Activated CD4-positive, alpha-beta T cell treated with anti-CD3 and anti-CD28 coated beads, Interleukin-2, amount 10 ng/mL, durations not matched to agents 7 days and 5 days (primary cell): ENCODE results near the gene ARHGAP10. TPM values are rescaled to one million over a fixed set of nuclear protein-coding genes. Genes with fewer than 3 reads are reported as not detected.

Experiments used
- CTCF ChIA-PET: fragments of 350-600 bp; sonication (Branson Sonifier 250); formaldehyde crosslinking; loops from one replicate; lab custom pipeline; 2021; ENCODE audit warnings: antibody characterized with exemption; lab: Charles Lee
- POLR2A ChIA-PET: fragments of 350-600 bp; sonication (Branson Sonifier 250); formaldehyde crosslinking; loops from one replicate; lab custom pipeline; 2021; ENCODE audit warnings: antibody characterized with exemption; lab: Charles Lee
- DNase-seq: peaks from one replicate; pipeline ENCODE4 v3.0.0-alpha.2; 2020
- H3K27ac Mint-ChIP-seq: one replicate; pipeline ENCODE4 v1.8.0; 2021; ENCODE audit warnings: mild to moderate bottlenecking, moderate library complexity, mixed read lengths
- H3K27me3 Mint-ChIP-seq: one replicate; pipeline ENCODE4 v1.8.0; 2021; ENCODE audit warnings: mixed read lengths
- H3K36me3 Mint-ChIP-seq: one replicate; pipeline ENCODE4 v1.8.0; 2021; ENCODE audit warnings: low read depth, mixed read lengths
- H3K4me1 Mint-ChIP-seq: one replicate; pipeline ENCODE4 v1.8.0; 2021; ENCODE audit warnings: mixed read lengths
- H3K4me3 Mint-ChIP-seq: one replicate; pipeline ENCODE4 v1.8.0; 2021; ENCODE audit warnings: mild to moderate bottlenecking, moderate library complexity, mixed read lengths
- H3K9me3 Mint-ChIP-seq: one replicate; pipeline ENCODE4 v1.8.0; 2021; ENCODE audit warnings: mixed read lengths
- microRNA-seq: library from miRNA; unstranded; fragments of <30 nt; microRNA quantifications from one replicate; pipeline ENCODE4 v1.2.0, GENCODE V29; 2021; ENCODE audit warnings: borderline microRNAs expressed, borderline replicate concordance
- total RNA-seq, 2 experiments: library from RNA; stranded (reverse); gene quantifications; one replicate each; pipeline ENCODE4 v1.2.3, GENCODE V29; 2021

ARHGAP10 gene
- total RNA-seq, 2 experiments from 2014 or later = 9.4 to 10.7 TPM

GRCh38 chr4:148110169-148110568 is 378.3 kb downstream of the ARHGAP10 start:
- CTCF ChIA-PET = no interaction called here
- Mint-ChIP-seq H3K27me3 (no peaks in the 10 kb centered on the region), H3K9me3 (peaks cover 7% of the 10 kb centered on the region), H3K27ac (no peak overlapping the region), H3K4me3 (no peak overlapping the region), H3K36me3 (peaks cover 10% of the 10 kb centered on the region), H3K4me1 (peaks cover 10% of the 10 kb centered on the region)
- no peak for DNase-seq
- POLR2A ChIA-PET = no interaction called here

DNA sequence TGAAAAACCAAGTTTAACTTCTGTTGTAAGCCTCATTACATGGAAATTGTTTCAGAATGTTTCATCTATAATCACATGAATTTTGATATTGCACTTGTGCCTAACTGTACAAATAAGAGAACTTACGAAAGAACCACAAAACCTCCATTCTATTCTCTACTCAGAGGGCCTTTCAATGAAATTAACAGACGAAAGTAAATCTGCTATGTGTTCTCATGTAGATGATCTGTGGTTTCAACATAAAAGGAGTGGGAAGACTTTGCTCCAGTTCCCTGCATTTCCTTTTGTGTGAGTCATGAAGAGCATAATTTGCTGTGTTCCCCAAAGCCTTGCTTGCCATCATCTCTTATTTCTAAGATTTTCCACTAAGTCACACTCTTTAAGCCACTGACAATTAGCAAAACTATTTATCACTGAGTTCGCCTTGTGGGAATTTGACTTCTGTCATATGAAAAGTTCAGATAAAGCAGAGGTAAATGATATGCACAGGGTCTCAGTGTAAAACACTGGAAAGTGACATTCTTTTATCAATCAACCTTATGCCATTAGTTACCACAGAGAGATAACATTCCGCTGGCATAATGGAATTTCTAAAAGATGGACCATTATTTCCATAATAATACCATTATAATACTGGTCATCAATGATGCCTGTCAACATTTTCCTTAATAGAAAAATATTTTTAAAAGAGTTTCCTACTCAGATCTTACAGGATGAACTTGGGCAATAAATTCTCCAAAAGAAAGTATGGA is 380.5 kb downstream of the ARHGAP10 start:
- Mint-ChIP-seq H3K27ac (no peak overlapping the region), H3K4me3 (no peak overlapping the region), H3K9me3 (peaks cover 3% of the 10 kb centered on the region), H3K36me3 (peaks cover 6% of the 10 kb centered on the region), H3K27me3 (no peaks in the 10 kb centered on the region), H3K4me1 (peaks cover 10% of the 10 kb centered on the region)
- CTCF ChIA-PET = no interaction called here
- POLR2A ChIA-PET = no interaction called here
- no peak for DNase-seq

- H3K9me3 Mint-ChIP-seq = no peaks in the 10 kb centered on the region
- ChIA-PET POLR2A (no interaction called here), CTCF (no interaction called here)
- H3K36me3 Mint-ChIP-seq = peaks cover 4% of the 10 kb centered on the region
- no peaks in the 10 kb centered on the region for H3K27me3 Mint-ChIP-seq
- DNase-seq = no peak
- H3K4me1 Mint-ChIP-seq = peaks cover 10% of the 10 kb centered on the region
- no peak overlapping the region for H3K27ac Mint-ChIP-seq
- H3K4me3 Mint-ChIP-seq = no peak overlapping the region
Measured at GRCh38 chr4:148114436-148114835, 382.5 kb downstream of the ARHGAP10 start.

GRCh38 chr4:148116264-148116663 is 384.4 kb downstream of the ARHGAP10 start:
- no peak overlapping the region for H3K4me3 Mint-ChIP-seq
- H3K9me3 Mint-ChIP-seq = no peaks in the 10 kb centered on the region
- POLR2A ChIA-PET = no interaction called here
- peaks cover 4% of the 10 kb centered on the region for H3K36me3 Mint-ChIP-seq
- CTCF ChIA-PET = no interaction called here
- H3K4me1 Mint-ChIP-seq = peaks cover 10% of the 10 kb centered on the region
- no peak for DNase-seq
- H3K27ac Mint-ChIP-seq = no peak overlapping the region
- no peaks in the 10 kb centered on the region for H3K27me3 Mint-ChIP-seq

- no peaks in the 10 kb centered on the region for H3K9me3 Mint-ChIP-seq
- peaks cover 6% of the 10 kb centered on the region for H3K4me1 Mint-ChIP-seq
- H3K27ac Mint-ChIP-seq = no peak overlapping the region
- H3K36me3 Mint-ChIP-seq = peaks cover 2% of the 10 kb centered on the region
- DNase-seq = no peak
- no peak overlapping the region for H3K4me3 Mint-ChIP-seq
- ChIA-PET CTCF (no interaction called here), POLR2A (no interaction called here)
- no peaks in the 10 kb centered on the region for H3K27me3 Mint-ChIP-seq
Measured at GRCh38 chr4:148116969-148117368, 385.1 kb downstream of the ARHGAP10 start.

DNA sequence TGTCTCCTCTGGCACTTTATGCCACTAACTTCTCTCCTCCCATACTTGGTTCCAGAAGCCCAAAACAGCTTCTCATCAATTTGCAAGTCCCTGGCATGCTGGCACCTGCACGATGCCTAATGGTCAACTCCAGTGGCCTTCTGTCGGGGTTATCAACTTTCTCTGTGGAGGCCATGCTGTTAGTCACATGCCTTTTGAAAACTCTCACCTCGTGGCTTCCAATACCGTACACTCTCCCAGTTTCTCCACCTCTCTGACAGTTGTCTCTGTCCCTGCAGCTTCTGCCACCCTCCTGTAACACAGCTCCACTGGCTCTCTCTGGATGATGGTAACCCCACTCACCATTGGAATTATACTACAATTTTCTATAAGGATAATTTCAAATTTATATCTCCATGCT is 386.3 kb downstream of the ARHGAP10 start:
- Mint-ChIP-seq H3K27me3 (no peaks in the 10 kb centered on the region), H3K36me3 (peaks cover 2% of the 10 kb centered on the region)
- POLR2A ChIA-PET = no interaction called here

DNA sequence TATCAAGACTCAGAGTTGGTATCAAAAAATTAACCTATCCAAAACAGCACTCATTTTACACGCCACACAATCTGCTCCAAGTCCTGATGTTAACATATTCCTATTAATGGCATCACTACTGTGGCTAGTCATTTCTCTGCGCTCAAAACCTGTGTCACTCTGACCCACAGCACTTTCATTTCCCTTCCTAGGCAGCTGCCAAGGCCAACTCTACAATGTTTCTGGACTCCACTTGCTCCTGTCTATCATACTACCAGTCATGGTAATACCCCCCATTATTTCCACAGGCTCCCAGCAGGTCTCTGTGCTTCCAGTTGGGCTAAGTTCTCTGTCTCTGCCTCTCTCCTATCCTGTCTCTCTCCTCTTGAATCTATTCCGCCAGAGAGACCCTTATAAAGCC is 386.7 kb downstream of the ARHGAP10 start:
- peaks cover 11% of the 10 kb centered on the region for H3K9me3 Mint-ChIP-seq
- H3K4me1 Mint-ChIP-seq = no peaks in the 10 kb centered on the region

More for the DNA sequence above, 386.3 kb downstream of the ARHGAP10 start:
- Mint-ChIP-seq H3K9me3 (peaks cover 7% of the 10 kb centered on the region), H3K27ac (no peak overlapping the region), H3K4me3 (no peak overlapping the region), H3K4me1 (no peaks in the 10 kb centered on the region)
- CTCF ChIA-PET = no interaction called here
- DNase-seq = no peak

DNA sequence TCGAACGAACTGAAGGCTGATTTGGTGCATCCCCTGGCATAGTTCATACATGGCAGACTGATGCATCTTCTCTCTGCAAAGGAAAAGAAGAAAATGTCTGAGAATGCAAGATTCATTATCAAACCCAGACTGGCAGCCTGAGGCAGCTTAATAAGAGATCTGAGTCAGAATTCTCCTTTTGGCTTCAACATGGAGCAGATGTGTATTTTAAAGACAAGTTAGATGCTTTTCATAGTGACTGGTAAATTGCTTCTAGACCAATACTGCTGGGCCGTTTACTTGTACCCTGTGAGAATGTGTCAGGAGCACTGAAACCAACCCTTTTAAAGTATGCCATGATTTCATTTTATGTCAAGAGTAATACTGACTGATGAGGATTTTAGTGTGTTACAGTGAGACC is 388.3 kb downstream of the ARHGAP10 start:
- DNase-seq = no peak
- Mint-ChIP-seq H3K27me3 (no peaks in the 10 kb centered on the region), H3K27ac (no peak overlapping the region), H3K4me3 (no peak overlapping the region), H3K9me3 (peaks cover 19% of the 10 kb centered on the region), H3K4me1 (no peaks in the 10 kb centered on the region), H3K36me3 (peaks cover 9% of the 10 kb centered on the region)
- ChIA-PET CTCF (interaction anchor here (0.9 kb wide), 1 partner anchor 9 kb away, joined by 3 read pairs; no protein-coding TSS in a partner anchor), POLR2A (no interaction called here)

More for the DNA sequence above, 386.7 kb downstream of the ARHGAP10 start:
- H3K4me3 Mint-ChIP-seq = no peak overlapping the region
- no peaks in the 10 kb centered on the region for H3K27me3 Mint-ChIP-seq
- H3K27ac Mint-ChIP-seq = no peak overlapping the region
- ChIA-PET CTCF (no interaction called here), POLR2A (no interaction called here)
- H3K36me3 Mint-ChIP-seq = peaks cover 7% of the 10 kb centered on the region
- DNase-seq = no peak

Small RNA genes within 50 kb of the gene (microRNA-seq; reads per million reads assigned to microRNA genes)
- 0.84 reads per million for gene MIR4799

Other genes with a start within 250 kb of the ARHGAP10 start
- 10 to 100 TPM; 17.4 to 19.2 TPM for gene TMEM184C, start 114.7 kb upstream of the ARHGAP10 start, total RNA-seq
- 10 to 100 TPM; 11.5 to 12.0 TPM for gene PRMT9, start 47.9 kb upstream of the ARHGAP10 start, total RNA-seq